H1 (cell line): ENCODE data around the gene TMEM108. TPM values are rescaled to one million over a fixed set of nuclear protein-coding genes. Genes with fewer than 3 reads are reported as not detected.

ENCODE experiments used
- CTCF ChIA-PET: fragments of 300-600 bp; sonication (Branson Sonifier 250); formaldehyde crosslinking; loops from one replicate; lab custom pipeline; 2021; ENCODE audit not compliant: partially characterized antibody; lab: Charles Lee
- POLR2A ChIA-PET: fragments of 300-600 bp; sonication (Branson Sonifier 250); formaldehyde crosslinking; loops from one replicate; lab custom pipeline; 2021; ENCODE audit warnings: inconsistent platforms; ENCODE audit not compliant: partially characterized antibody; lab: Charles Lee
- DNase-seq, 2 experiments: peaks; one replicate each; pipeline versions ENCODE4 v3.0.0 to v3.0.0-alpha.2; 2010 to 2022; ENCODE audit warnings: low spot score in 2 of 2, low read depth in 1 of 2, mixed read lengths in 1 of 2
- FAIRE-seq: peaks from 2 replicates; lab custom pipeline; 2011; peaks lifted over from hg19 to GRCh38; lab: Jason Lieb, UNC
- H2AFZ ChIP-seq: 2 replicates; pipeline ENCODE4 v1.8.1; 2012; ENCODE audit warnings: low read length, inconsistent platforms
- H2AK5ac ChIP-seq: 2 replicates; pipeline ENCODE4 v1.6.1; 2013; ENCODE audit warnings: low read depth, low read length
- H2BK120ac ChIP-seq: replicated peaks from 2 replicates; pipeline ENCODE3; 2013; ENCODE audit warnings: low read depth, low read length, inconsistent platforms
- H2BK12ac ChIP-seq: 2 replicates; pipeline ENCODE4 v1.6.1; 2013; ENCODE audit warnings: low read depth, low read length
- H2BK15ac ChIP-seq: 2 replicates; pipeline ENCODE4 v1.6.1; 2013; ENCODE audit warnings: low read length
- H2BK20ac ChIP-seq: 2 replicates; pipeline ENCODE4 v1.6.1; 2013; ENCODE audit warnings: low read length
- H2BK5ac ChIP-seq: 2 replicates; pipeline ENCODE4 v1.6.1; 2013; ENCODE audit warnings: low read depth, low read length
- H3K14ac ChIP-seq: 2 replicates; pipeline ENCODE4 v1.6.1; 2013; ENCODE audit warnings: inconsistent platforms; ENCODE audit not compliant: insufficient read length
- H3K18ac ChIP-seq: 2 replicates; pipeline ENCODE4 v1.6.1; 2013; ENCODE audit warnings: low read length; ENCODE audit errors: extremely low read depth
- H3K23ac ChIP-seq: 2 replicates; pipeline ENCODE4 v1.6.1; 2013; ENCODE audit warnings: inconsistent platforms; ENCODE audit not compliant: insufficient read length
- H3K23me2 ChIP-seq: 2 replicates; pipeline ENCODE4 v1.6.1; 2013; ENCODE audit warnings: low read depth, low read length
- H3K27ac ChIP-seq: 2 replicates; pipeline ENCODE4 v1.6.1; 2011; ENCODE audit warnings: low read depth, low read length, inconsistent platforms
- H3K27me3 ChIP-seq, 4 experiments: replicated peaks in 1 of 4; 1 replicate in 1 of 4; 2 replicates in 3 of 4; pipeline versions ENCODE4 v1.6.1 to v1.8.1; 2011 to 2013; ENCODE audit warnings: low read length in 3 of 4, mild to moderate bottlenecking in 3 of 4, inconsistent platforms in 2 of 4, mixed read lengths in 2 of 4, moderate library complexity in 1 of 4; ENCODE audit not compliant: control insufficient read depth in 3 of 4, insufficient read depth in 3 of 4; ENCODE audit errors: extremely low read depth in 1 of 4
- H3K36me3 ChIP-seq, 4 experiments: 2 replicates each; pipeline versions ENCODE4 v1.6.1 to v1.8.1; 2011 to 2013; ENCODE audit warnings: mild to moderate bottlenecking in 4 of 4, low read length in 3 of 4, moderate library complexity in 2 of 4, control low read depth in 1 of 4, inconsistent platforms in 1 of 4; ENCODE audit not compliant: insufficient read depth in 4 of 4, control insufficient read depth in 2 of 4
- H3K4ac ChIP-seq: replicated peaks from 2 replicates; pipeline ENCODE3; 2013; ENCODE audit warnings: low read length, low read depth, mixed read lengths, inconsistent platforms; ENCODE audit not compliant: insufficient read length
- H3K4me1 ChIP-seq, 4 experiments: replicated peaks in 1 of 4; 1 replicate in 1 of 4; 2 replicates in 3 of 4; pipeline versions ENCODE4 v1.6.1 to v1.8.1; 2011 to 2013; ENCODE audit warnings: low read length in 3 of 4, inconsistent platforms in 2 of 4, mixed read lengths in 1 of 4; ENCODE audit not compliant: insufficient read depth in 4 of 4, control insufficient read depth in 3 of 4
- H3K4me2 ChIP-seq, 2 experiments: 2 replicates each; pipeline versions ENCODE4 v1.6.1 to v1.8.1; 2011 to 2013; ENCODE audit warnings: low read depth in 2 of 2, low read length in 2 of 2, control low read depth in 1 of 2, inconsistent platforms in 1 of 2, mild to moderate bottlenecking in 1 of 2; ENCODE audit not compliant: insufficient read depth in 1 of 2
- H3K4me3 ChIP-seq, 4 experiments: fragments of 200-600, 300-600 bp in 1 of 4; sonication (generic), shearing (Covaris generic), sonication (Bioruptor Twin) in 1 of 4; 2 replicates each; pipeline versions ENCODE4 v1.5.1 to v1.8.1; 2011 to 2016; ENCODE audit warnings: low read length in 4 of 4, low read depth in 3 of 4, control low read depth in 2 of 4, inconsistent platforms in 2 of 4, mild to moderate bottlenecking in 2 of 4, mixed read lengths in 1 of 4, moderate library complexity in 1 of 4; ENCODE audit not compliant: insufficient read depth in 2 of 4; ENCODE audit errors: extremely low read depth in 1 of 4
- H3K56ac ChIP-seq: replicated peaks from 2 replicates; pipeline ENCODE3; 2013; ENCODE audit warnings: low read depth, mild to moderate bottlenecking, mixed read lengths, low read length, inconsistent platforms; ENCODE audit not compliant: insufficient read length
- H3K79me1 ChIP-seq: 2 replicates; pipeline ENCODE4 v1.6.1; 2013; ENCODE audit warnings: low read depth, low read length, control low read depth
- H3K79me2 ChIP-seq, 2 experiments: 2 replicates each; pipeline versions ENCODE4 v1.6.1 to v1.8.1; 2012 to 2013; ENCODE audit warnings: low read length in 2 of 2, mild to moderate bottlenecking in 2 of 2, inconsistent platforms in 1 of 2; ENCODE audit not compliant: insufficient read depth in 2 of 2, control insufficient read depth in 1 of 2
- H3K9ac ChIP-seq, 4 experiments: replicated peaks in 1 of 4; 1 replicate in 1 of 4; 2 replicates in 3 of 4; pipeline versions ENCODE4 v1.6.1 to v1.8.1; 2011 to 2013; ENCODE audit warnings: low read depth in 3 of 4, low read length in 3 of 4, control low read depth in 2 of 4, mild to moderate bottlenecking in 2 of 4, moderate library complexity in 2 of 4, inconsistent platforms in 1 of 4; ENCODE audit errors: extremely low read depth in 1 of 4
- H3K9me3 ChIP-seq, 2 experiments: 2 replicates each; pipeline versions ENCODE4 v1.6.1 to v1.8.1; 2012 to 2013; ENCODE audit warnings: mild to moderate bottlenecking in 2 of 2, moderate library complexity in 2 of 2, control low read depth in 1 of 2, inconsistent platforms in 1 of 2, low read depth in 1 of 2, low read length in 1 of 2, mixed read lengths in 1 of 2; ENCODE audit not compliant: insufficient read depth in 2 of 2
- H4K20me1 ChIP-seq, 2 experiments: replicated peaks in 1 of 2; 2 replicates each; pipeline versions ENCODE3 to v1.8.1; 2011 to 2013; ENCODE audit warnings: inconsistent platforms in 2 of 2, low read length in 2 of 2, mild to moderate bottlenecking in 1 of 2; ENCODE audit not compliant: insufficient read depth in 2 of 2, control insufficient read depth in 1 of 2
- H4K5ac ChIP-seq: 2 replicates; pipeline ENCODE4 v1.6.1; 2013; ENCODE audit warnings: low read length, low read depth, mixed read lengths, inconsistent platforms; ENCODE audit not compliant: insufficient read length
- H4K8ac ChIP-seq: 2 replicates; pipeline ENCODE4 v1.8.0; 2013; ENCODE audit warnings: mild to moderate bottlenecking, moderate library complexity, low read length, inconsistent platforms; ENCODE audit not compliant: insufficient read depth; ENCODE audit errors: extremely low read depth
- H4K91ac ChIP-seq: replicated peaks from 2 replicates; pipeline ENCODE3; 2013; ENCODE audit warnings: low read length, mixed read lengths, inconsistent platforms; ENCODE audit not compliant: insufficient read length
- SUZ12 ChIP-seq: fragments of 200-600 bp; sonication (generic); IDR thresholded peaks from 2 replicates; pipeline ENCODE4 v1.6.1; 2012; ENCODE audit warnings: mild to moderate bottlenecking, inconsistent platforms, low read length, moderate library complexity, mixed read lengths
- WGBS, 2 experiments: shearing (Covaris generic) in 1 of 2; methylation state at CpG; one replicate each; pipeline versions ENCODE4 v1.1.6 to v1.1.7; 2013 to 2015; ENCODE audit warnings: low lambda C conversion rate in 2 of 2, mixed read lengths in 2 of 2, inconsistent platforms in 1 of 2, low coverage in 1 of 2, missing lambda C conversion rate in 1 of 2; ENCODE audit not compliant: insufficient replicate concordance in 2 of 2, insufficient coverage in 1 of 2, insufficient read length in 1 of 2; ENCODE audit errors: extremely low coverage in 1 of 2, missing lambda C conversion rate in 1 of 2; 5-methylcytosine and 5-hydroxymethylcytosine counted together
- polyA plus RNA-seq, 7 experiments: library from polyadenylated mRNA; depleted of rRNA in 3 of 7; stranded (reverse) in 5 of 7; unstranded in 2 of 7; fragments of >200 nt in 5 of 7; fragments of 200-250 nt in 2 of 7; gene quantifications; 1 replicate in 5 of 7; 2 replicates in 1 of 7; 4 replicates in 1 of 7; pipeline versions ENCODE4 v1.2.1 to v1.2.3, GENCODE V29; 2011 to 2013; ENCODE audit warnings: missing spikeins in 2 of 7, mixed read lengths in 2 of 7
- total RNA-seq: library from RNA; stranded (reverse); fragmentation: NEBNext Ultra II Directional; extraction: Animal tissue kit (Norgen Biotek cat#: 25700); gene quantifications from 2 replicates; pipeline ENCODE4 v1.2.1, GENCODE V29; 2021

Gene TMEM108
- total and polyA plus RNA-seq, 2 of the 8 experiments (the other 6 are each of a cell fraction or from before 2014, with no cell fraction given): 14.3 to 16.2 TPM

- POLR2A ChIA-PET: no interaction called here
- H3K56ac ChIP-seq: no peak overlapping the region
- H3K27ac ChIP-seq: no peak overlapping the region
- H4K91ac ChIP-seq: no peak overlapping the region
- H3K18ac ChIP-seq: no peak overlapping the region
- no peaks in the 10 kb centered on the region for H3K36me3 ChIP-seq
- H3K27me3 ChIP-seq: no peaks in the 10 kb centered on the region
- no peaks in the 10 kb centered on the region for H3K23me2 ChIP-seq
- no peak overlapping the region for H3K14ac ChIP-seq
- no peaks in the 10 kb centered on the region for H3K9me3 ChIP-seq
- no peak overlapping the region for H4K5ac ChIP-seq
- DNase-seq: no peak
- H3K4ac ChIP-seq: no peak overlapping the region
- H2AFZ ChIP-seq: no peak overlapping the region
- no peaks in the 10 kb centered on the region for H3K79me2 ChIP-seq
- FAIRE-seq: no peak
- no peaks in the 10 kb centered on the region for H4K20me1 ChIP-seq
- CTCF ChIA-PET: no interaction called here
- H2BK20ac ChIP-seq: no peak overlapping the region
- TF ChIP-seq SUZ12: no peak
- no peak overlapping the region for H2BK15ac ChIP-seq
- H3K4me2 ChIP-seq: no peak overlapping the region
- no peak overlapping the region for H3K23ac ChIP-seq
- no peak overlapping the region for H2BK5ac ChIP-seq
- WGBS, 2 experiments: 100% methylated on average over 1 of the region's 1 CpG; no CpG with 5 or more reads in 1 of the 2 experiments
- H4K8ac ChIP-seq: no peak overlapping the region
- H2BK120ac ChIP-seq: no peak overlapping the region
- no peaks in the 10 kb centered on the region for H3K79me1 ChIP-seq
- no peak overlapping the region for H2AK5ac ChIP-seq
- no peak overlapping the region for H3K4me3 ChIP-seq
- no peak overlapping the region for H2BK12ac ChIP-seq
- H3K4me1 ChIP-seq: no peaks in the 10 kb centered on the region
- no peak overlapping the region for H3K9ac ChIP-seq
Measured at GRCh38 chr3:133023362-133023761, 14.8 kb upstream of the TMEM108 start.
